GM04503 (cell line): Measurements from ENCODE around the gene DUSP9.

Experiments used
- DNase-seq: peaks from one replicate; pipeline ENCODE4 v3.0.0-alpha.2; 2012; ENCODE audit warnings: low read depth

Gene DUSP9

DNA sequence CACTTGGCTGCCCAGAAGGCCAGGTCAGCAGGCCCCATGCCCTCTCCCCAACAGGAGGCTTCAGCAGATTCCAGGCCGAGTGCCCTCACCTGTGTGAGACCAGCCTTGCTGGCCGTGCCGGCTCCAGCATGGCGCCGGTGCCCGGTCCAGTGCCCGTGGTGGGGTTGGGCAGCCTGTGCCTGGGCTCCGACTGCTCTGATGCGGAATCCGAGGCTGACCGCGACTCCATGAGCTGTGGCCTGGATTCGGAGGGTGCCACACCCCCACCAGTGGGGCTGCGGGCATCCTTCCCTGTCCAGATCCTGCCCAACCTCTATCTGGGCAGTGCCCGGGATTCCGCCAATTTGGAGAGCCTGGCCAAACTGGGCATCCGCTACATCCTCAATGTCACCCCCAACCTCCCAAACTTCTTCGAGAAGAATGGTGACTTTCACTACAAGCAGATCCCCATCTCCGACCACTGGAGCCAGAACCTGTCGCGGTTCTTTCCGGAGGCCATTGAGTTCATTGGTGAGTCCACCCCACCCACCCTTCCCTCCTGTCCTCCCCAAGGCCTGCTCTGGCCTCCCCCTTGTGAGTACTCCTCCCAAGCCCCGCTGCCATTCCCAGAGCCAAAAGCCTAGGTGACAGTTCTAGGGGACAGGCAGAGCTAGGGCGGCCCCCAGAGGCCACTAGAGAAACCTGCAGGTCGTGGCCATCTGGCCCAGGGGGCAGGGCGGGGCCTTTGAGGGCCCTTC lies 2.3 kb downstream of the DUSP9 start:
- no peak for DNase-seq

DNA sequence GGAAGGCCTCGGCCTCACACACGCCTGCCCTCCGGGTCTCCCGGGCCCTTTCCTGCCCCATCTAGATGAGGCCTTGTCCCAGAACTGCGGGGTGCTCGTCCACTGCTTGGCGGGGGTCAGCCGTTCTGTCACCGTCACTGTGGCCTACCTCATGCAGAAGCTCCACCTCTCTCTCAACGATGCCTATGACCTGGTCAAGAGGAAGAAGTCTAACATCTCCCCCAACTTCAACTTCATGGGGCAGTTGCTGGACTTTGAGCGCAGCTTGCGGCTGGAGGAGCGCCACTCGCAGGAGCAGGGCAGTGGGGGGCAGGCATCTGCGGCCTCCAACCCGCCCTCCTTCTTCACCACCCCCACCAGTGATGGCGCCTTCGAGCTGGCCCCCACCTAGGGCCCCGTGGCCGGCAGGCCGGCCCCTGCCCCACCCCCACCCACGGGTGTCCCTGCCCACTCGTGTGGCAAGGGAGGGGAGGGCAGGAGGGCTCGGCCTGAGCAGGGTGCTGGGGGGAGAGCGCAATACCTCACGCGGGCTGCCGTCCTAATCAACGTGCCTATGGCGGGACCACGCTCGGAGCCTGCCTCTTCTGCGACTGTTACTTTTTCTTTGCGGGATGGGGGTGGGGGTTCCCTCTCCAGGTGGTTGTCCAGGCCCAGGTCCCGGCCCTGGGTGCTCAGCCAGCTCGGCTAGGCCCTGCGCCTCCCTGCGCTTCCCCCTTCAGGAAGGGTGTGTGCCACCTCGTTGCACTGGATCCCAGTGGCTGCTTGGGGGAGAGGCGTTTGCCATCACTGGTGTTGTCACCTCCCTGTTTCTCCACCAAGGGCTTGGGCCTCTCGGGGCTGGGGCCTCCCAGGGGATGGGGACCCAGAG lies 3.1 kb downstream of the DUSP9 start:
- DNase-seq, result no peak

DNA sequence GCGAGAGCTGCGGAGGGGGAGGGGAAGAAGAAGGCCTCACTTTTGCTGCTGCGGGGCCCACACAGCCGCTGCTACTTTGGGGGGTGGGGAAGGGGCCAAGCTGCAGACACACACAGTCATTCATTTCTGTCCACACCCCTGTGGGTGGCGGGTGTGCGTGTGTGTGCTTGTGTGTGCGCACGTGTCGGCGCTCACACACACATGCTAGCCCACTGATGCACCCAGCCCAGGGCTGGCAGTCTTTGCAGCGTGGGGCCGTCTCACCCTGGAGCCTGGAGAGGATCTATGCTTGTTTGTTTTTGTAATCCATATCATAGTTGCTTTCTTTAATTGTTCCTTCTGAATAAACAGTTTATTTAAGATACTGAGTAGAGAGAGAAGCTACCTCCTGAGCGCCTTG lies 4.0 kb downstream of the DUSP9 start:
- no peak for DNase-seq

DNA sequence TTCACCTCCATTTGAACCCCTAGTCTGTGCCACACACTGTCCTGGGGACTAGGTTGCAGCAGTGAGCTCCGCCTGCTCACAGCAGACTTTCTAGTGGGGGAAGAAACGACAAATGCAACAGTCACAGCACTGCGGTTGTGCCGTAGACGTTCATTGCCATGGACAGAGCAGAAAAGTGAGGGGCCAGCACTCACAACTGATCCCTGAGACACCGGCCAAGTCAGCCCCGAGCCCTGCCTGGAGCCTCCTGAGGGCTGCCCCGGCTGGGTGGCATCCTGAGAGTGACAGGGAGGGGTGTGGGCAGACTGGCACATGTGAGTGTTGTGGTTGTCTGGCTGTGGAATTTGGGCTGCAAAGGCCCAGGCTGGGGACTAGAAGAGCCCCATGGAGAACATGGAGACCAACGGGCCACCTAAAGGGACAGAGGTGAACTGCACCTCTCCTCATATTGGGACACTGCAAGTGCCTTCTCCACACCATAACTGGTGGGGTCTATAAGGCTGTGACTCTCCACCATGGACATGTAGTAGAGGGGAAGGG lies 4.6 kb downstream of the DUSP9 start:
- DNase-seq, result no peak

DNA sequence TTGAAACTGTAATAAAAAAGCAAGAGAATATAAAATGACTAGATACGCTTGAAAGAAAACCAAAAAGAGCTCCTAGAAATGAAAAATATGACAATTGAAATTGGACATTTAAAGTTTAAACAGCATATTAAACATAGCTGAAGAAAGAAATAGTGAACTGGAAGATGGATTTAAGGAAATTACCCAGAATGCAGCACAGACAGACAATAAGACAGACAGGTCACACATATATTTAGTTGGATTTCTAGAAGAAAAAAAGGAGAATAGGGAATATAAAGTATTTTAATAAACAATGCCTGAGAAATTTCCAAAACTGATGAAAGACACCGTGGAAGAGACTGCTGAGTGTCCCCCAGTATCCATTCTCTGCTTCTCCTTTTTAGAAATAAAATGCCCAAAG lies 6.6 kb downstream of the DUSP9 start:
- DNase-seq, result no peak

DNA sequence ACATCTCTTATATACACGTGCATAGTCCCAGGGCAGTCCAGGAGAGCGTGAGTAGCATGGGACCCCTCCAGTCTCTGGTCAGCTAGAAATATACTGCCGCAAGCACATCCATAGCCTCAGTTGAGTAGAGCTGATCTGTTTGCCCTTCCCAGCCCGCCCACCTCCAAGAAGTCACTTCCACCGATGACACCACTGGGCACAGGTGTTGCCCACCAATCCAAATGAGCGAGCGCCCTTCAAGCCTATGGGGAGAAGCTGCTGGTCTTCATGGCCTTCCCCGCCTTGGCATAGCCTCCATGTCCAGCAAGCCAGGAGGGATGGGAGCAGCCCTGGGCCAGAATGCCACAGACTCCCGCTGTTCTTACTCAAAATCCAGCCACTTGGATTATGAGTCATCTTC lies 10.2 kb downstream of the DUSP9 start:
- no peak for DNase-seq

DNA sequence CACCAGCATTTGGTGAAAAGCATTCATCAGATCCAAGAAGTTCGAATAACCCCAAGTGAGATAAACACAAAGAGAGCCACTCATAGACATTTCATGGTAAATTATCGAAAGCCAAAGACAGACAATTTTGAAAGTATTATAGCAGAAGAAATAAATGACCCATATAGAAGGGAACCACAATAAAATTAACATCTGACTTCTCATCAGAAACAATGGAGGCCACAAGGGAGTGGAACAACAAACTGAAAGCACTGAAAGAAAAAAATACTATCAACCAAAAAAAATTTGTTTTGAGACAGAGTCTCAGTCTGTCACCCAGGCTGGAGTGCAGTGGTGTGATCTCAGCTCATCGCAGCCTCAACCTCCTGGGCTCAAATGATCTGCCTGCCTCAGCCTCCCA lies 12.3 kb downstream of the DUSP9 start:
- DNase-seq, result no peak

DNA sequence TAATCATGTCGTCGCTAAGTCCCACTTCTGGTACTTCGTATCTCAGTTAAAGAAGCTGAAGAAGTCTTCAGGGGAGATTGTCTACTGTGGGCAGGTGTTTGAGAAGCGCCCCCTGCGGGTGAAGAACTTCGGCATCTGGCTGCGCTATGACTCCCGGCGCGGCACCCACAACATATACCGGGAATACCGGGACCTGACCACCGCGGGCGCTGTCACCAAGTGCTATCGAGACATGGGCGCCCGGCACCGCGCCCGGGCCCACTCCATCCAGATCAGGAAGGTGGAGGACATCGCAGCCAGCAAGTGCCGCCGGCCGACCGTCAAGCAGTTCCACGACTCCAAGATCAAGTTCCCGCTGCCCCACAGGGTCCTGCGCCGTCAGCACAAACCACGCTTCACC lies 15.3 kb downstream of the DUSP9 start:
- DNase-seq, result no peak

DNA sequence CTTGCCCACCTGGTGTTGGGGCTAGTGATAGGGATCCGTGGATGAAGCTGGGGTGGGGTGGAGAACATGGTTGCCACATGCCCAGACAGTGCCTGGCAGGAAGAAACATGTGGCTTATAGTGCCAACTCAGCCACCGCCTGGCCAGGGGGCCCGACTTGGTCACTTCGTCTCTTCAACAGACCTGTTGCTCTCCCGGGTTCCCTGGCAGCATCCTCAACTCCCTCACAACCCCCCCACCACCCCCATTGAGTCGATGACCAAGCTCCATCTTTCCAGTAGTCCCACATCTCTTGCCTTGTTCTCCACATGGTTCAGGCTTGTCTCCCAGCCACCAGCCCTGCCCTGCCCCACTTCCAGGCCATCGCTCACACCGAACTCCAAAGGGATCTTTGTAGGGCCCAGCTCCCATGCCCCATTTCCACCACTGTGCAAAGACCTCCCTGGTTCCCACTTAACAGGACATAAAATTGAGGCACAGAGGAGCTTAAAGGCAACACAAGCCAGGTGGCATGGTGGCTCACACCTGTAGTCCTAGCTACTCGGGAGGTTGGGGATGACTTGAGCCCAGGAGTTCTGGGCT lies 18.8 kb downstream of the DUSP9 start:
- no peak for DNase-seq

DNA sequence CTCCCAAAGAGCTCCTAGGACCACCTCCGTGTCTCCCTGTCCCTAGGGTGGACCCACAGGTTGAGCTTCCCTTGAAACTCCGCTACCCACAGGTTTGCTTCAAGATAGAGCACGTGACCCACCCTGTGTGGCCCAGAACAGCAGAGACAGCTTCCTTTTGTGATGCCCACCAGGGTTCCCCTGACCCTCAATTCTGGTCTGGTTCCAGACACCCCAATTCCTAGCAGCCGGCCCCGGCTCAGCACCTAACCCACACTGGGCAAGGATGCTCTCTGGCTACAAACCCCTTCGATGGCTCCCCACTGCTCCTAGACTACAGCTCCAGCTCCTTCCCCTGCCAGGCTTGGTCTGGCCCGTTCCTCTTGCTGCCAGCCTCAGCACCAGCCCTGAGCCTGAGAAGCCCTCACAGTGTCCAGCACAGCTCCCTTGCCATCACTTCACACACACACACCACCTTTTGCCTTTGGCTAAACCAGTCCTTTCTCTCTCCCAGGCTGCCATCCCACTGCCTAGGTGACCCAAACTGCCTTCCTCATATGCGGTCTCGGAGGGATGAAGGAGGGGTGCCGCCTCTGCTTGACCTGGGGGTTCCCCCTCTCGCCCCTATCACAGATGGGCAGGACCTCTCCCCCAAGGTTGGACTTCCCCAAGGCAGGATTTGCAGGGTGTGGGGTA lies 20.4 kb downstream of the DUSP9 start:
- no peak for DNase-seq

DNA sequence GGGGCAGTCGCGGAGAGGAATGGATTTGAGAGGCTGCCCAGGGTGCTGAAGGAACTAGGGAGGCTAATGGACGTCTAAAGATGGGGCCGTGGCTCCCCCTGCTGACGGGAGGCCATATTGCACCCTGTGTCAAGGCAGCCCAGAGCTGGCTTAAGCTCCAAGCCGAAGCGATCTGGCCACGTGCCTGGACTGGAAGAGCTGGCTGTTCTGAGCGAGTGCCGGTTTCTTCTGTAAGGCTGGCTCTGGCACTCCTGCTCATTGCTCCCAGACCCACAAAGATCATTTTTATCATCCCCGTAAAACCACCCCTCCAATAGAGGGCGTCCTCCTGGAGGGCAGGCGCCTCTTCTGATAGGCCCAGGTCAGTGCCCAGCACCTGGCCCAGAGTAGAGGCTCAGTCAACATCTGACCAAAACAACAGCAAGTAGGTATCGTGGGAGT lies 21.0 kb downstream of the DUSP9 start:
- DNase-seq, result no peak

DNA sequence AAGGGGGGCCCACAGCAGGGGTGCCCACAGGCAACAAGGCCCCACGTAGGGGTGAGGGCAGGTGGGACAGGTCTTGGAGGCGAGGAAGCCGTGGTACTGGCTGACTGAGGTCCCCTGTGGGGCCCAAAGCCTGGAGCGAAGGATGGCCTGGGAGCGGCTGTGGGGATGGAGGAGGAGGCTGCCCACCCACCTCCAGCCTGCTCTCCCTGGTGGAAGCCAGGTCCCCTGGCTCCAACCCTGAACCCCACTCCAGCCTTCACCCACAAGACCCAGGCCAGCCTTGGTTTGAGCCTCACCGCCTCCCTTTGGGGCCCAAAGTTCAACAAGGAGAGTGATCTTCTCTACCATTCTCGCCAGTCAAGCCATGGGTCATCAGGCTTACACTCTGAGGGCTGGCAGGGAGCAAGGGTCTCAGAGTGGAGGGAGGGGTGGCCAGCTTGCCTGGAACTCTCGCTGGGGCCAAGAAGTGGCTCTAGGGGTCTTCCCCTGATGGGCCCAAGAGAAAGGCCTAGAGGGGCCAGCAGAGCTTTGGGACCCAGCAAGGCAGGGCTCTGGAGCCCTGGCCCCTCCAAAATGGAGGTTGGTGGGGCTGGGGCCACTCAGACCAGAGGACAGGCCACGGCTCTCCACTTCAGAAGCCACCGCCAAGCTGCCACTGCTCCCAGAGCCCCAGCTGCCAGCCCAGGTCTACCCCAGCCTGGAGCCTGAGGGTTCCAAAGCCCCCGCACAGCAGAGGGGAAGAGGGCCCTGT lies 21.6 kb downstream of the DUSP9 start:
- no peak for DNase-seq

DNA sequence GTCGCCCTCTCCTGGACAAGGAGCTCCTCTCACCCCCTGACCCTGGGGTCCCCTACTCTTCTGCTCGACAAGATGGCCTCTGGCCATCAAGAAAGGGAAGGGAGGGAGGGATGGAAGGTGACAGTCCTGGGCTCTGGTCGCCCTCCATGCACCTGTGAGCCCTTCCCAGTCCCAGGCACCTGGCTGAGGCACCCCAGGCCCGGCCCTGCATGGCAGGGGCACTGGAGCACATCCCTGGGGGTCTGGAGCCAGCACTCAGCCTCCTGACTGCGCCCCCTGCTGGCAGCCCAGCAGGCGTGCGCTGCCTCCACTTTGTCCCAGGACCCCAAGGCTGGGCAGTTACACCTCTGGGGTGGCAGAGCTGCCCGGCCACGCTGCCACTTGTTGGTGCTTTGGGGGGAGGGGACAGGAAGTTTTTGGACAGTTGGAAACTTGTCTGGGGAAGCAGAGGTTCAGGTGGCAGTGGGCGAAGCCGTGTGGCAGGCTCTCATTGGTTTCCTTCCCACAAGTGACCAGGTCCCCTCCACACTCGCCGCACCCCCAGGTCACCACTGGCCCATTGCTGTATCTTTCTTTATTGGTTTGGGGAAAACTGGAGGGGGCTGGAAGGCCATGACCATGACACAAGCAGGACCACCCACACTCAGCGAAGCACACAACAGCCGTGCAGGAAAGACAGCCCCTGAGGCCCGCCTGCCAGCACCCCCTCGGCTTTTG lies 22.3 kb downstream of the DUSP9 start:
- DNase-seq, result no peak

DNA sequence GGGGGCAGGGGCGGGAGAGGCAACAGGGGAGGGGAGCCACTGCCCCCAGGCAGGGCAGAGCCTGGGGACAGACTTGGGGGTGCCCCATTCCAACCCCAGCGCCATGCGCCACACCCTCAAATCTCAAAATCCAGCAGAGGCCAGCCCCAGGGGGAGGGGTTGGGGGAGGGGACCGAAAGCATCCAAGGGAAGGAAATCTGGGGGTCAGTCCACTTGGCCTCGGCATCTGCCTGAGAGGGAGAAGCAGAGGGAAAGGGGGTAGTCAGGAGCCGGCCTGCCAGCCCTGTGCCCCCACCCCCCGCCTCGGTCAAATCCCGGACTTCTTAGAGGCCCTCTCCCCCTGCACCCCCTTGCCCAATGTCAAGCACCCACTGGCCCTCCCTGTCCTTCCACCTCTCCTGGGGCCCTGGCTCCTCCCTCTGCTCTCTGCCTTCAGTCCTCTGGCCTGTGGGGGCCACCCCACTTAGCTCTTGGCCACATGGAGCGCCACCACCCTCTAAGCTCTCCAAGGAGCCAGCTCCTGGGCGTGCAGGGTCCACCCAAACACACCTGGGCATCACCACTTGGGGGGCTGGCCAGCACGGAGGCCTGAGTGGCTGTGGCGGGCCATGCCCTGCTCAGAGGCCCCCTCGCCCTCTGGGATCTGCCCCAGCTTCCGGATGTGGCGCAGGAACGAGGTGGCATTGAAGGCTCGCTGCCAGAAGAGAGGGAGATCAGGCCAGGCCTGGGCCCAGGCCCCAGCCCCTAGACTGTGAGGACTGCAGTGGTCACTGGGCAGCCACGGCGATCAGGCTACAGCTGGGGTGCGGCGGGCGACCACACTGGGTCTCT lies 23.1 kb downstream of the DUSP9 start:
- no peak for DNase-seq

DNA sequence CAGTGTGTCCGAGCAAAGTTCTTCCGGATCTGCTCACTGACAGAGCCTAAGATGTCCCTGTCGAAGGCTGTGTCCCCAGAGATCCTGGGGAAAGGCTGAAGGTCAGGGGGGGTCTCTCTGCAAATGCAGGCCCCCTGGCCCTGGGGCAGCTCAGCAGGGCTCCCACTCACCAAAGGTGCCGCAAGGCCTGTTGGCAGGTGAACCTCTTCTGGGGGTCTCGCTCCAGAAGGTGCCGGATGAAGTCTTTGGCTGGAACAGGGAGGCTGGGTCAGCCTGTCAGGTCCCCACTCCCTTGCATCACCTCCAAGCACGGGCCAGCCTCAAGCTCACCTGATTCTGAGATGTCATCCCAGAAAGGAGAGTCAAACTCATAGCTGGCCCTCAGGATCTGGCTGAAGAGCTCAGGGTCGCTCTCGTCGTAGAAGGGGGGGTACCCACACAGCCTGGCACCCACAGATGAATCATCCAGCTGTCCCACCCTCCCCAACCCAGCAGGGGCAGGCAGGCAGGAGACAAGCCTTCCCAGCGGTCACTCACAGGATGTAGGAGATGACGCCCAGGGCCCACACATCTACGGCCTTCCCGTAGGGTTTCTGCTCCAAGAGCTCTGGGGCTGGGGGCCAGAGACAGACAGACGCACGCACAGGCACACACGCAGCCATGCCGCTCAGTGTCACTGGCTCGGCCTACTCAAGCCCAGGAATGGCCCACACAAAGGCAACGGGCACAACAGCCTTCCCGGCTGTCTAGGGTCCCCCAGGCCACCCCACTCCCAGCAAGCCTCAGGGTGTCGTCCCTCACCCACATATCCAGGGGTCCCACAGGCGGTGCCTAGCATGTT lies 24.0 kb downstream of the DUSP9 start:
- DNase-seq, result no peak

DNA sequence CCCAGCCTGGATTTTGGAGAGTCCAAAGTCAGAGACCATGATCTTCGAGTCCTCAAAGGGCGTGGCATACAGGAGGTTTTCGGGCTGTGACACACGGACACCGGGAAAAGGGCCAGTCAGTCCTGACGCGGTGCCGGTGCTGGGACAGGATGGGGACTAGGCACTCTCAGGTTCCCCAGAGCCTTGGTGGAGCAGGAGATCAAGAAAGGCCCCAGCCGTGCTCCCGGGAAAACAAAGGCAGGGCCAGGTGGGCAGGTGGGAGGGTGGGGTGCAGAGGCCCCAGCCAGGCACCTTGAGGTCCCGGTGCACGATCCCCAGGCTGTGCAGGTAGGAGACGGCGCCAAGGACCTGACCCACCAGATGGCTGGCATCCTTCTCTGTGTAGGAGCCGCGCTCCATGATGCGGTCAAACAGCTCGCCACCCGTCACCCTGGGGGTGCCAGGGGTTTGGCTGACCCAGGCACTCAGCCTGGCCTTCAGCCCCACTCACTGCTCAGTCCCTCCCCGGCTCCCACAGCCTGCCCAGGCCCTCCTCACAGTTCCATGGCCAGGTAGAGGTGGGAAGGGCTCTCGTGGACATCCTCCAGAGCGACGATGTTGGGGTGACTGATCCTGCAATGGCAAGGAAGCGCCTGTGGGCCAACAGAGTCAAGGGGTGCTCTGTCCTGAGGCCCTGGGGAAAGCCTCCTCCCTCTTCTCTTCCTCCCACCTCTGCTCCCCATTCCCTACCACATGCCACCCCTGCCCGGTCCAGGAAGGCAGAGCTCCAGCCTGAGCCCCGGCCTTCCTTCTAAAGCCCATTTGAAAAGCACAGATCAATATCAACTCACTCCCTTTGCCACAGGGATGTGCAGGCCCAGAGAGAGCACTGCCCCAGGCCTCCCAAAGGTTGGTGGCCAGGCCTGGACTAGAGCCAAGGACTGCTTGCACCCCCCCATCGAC lies 24.9 kb downstream of the DUSP9 start:
- no peak for DNase-seq

DNA sequence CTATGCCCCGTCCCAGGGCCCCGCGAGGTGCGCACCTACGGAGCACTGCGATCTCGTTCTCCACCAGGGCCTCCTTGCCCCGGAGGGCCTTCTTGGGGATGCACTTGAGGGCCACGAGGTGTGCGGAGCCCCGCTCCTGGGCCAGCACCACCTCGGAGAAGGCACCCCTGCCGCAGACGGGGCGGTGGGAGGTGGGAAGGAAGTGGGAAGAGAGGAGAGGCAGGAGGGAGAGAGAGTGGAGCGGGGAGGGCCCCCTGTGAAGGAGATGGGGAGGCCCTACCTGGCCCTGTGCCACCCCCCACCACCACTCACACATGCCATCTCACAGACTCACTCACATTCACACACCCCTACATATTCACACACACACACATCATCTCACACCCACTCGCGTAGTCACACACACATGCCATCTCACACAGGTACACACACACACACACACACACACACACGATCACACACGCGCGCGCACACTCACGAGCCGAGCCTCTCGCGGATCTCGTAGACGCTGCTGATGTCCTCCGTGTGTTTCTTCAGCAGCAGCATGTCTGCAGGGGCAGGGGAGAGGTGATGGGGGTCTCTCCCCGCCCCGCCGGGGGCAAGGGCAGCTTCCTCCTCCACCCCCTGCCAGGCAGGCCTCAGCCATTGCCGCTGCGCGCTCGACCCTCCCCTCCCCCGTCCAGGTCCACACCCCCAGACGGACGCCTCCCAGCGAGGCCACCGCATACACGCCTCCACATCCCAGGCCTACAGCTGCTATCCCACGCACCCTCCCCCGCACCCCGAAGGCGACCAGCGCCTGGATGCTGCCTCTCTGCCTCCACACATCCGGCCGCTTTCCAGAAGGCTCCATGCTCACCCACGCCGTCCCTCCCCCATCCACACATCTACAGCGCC lies 25.8 kb downstream of the DUSP9 start:
- DNase-seq, result no peak
